ENCODE measurements around the gene ENO3. TPM values are rescaled to one million over a fixed set of nuclear protein-coding genes. Genes with fewer than 3 reads are reported as not detected.
A peak's percentile ranks its signal among the peaks of the same experiment; 100 is the strongest.

The ENO3 gene
- total and polyA plus RNA-seq, 10 of the 15 experiments (the other 5 are each of a cell fraction or from before 2014, with no cell fraction given): 6.8 to 28.4 (median 17.0) TPM

DNA sequence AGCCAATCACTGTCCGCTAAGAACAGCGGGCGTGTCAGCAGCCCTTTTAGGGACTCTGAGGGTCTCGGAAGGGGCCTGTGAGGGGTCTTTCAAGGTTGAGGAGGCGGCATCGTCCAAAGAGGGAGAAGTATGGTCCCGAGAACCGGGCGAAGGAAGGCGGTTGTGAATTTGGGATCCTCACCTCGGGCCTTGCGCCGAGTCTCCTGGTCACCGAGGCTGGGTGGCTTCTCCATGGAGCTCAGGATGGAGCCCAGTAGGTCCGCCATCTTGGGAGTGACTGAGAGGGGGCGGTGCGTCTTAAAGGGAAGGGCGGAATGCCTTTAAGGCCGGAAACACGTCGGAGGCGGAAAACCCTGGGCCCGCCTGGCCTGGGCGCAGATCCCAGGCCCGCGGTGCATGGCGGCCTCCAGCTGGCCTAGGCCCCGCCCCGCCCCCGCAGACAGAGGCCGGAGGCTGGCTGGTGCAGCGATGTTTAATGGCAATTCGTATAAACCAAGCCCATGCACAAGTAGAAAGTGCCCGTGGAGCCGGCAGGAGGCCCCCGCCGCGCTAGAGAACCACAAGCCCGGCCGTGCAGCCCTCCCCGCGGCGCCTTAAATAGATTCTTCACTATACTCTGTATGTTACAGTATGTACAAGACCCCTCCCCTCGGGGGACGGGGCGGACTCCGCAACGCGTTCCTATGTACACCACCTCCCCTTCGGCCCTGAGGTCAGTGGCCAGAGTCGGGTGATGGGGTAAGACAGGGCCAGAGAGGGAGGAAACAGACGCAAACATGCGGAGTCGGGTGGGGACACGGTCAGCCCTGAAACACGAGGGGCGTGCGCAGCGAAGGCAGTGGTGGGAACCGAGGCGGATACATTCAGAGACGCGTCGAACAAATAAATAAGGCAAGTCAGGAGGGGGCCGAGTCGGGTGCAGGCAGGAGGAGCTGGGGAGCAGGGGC lies 16.9 kb downstream of the ENO3 start, which contains the start of gene SPAG7 (continued):
- TF ChIP-seq ETV6 (conservative IDR thresholded peaks at IDR 0.05 in 1 of 2, IDR thresholded peaks at IDR 0.05 in 1 of 2; ENCODE audit: borderline replicate concordance in 1 of 2, low read depth in 1 of 2) (no peak), TBL1XR1 (IDR thresholded peaks at IDR 0.05; ENCODE audit: low read depth, low read length) (0 out of 2 replicates have a peak, but pooled peaks have one; percentile 45), RB1 (IDR thresholded peaks at IDR 0.05; ENCODE audit: borderline replicate concordance) (peak; percentile 70; the same call in 1 of the 2 replicates), EGR1 (IDR thresholded peaks at IDR 0.05; ENCODE audit: borderline replicate concordance in 1 of 2, low read depth in 2 of 2, low read length in 2 of 2) (peak; percentile 10 to 92), EP300 (IDR thresholded peaks at IDR 0.05; ENCODE audit: borderline replicate concordance in 1 of 2, control insufficient read depth in 1 of 2, low read depth in 2 of 2, low read length in 2 of 2) (0 out of 4 replicates have a peak, but pooled peaks of 1 of the 2 experiments have one; percentile 39), MEF2A (IDR thresholded peaks at IDR 0.05; ENCODE audit: insufficient read depth, low read depth, low read length) (no peak), CREM (IDR thresholded peaks at IDR 0.05; ENCODE audit: low read depth) (peak; percentile 24), ZNF622 (IDR thresholded peaks at IDR 0.05) (no peak), POLR2A (IDR thresholded peaks at IDR 0.05; ENCODE audit: low read depth, low read length) (peak; percentile 87), RAD51 (IDR thresholded peaks at IDR 0.05) (peak; percentile 50; the same call in 1 of the 2 replicates), ZBED1 (IDR thresholded peaks at IDR 0.05; ENCODE audit: borderline replicate concordance) (peak; percentile 78; the same call in 1 of the 2 replicates), NR2C2 (IDR thresholded peaks at IDR 0.05; ENCODE audit: borderline replicate concordance, control insufficient read depth, insufficient read length, low read depth) (no peak), HDAC2 (IDR thresholded peaks at IDR 0.05) (no peak)
- TF ChIP-seq, protein P1, sequence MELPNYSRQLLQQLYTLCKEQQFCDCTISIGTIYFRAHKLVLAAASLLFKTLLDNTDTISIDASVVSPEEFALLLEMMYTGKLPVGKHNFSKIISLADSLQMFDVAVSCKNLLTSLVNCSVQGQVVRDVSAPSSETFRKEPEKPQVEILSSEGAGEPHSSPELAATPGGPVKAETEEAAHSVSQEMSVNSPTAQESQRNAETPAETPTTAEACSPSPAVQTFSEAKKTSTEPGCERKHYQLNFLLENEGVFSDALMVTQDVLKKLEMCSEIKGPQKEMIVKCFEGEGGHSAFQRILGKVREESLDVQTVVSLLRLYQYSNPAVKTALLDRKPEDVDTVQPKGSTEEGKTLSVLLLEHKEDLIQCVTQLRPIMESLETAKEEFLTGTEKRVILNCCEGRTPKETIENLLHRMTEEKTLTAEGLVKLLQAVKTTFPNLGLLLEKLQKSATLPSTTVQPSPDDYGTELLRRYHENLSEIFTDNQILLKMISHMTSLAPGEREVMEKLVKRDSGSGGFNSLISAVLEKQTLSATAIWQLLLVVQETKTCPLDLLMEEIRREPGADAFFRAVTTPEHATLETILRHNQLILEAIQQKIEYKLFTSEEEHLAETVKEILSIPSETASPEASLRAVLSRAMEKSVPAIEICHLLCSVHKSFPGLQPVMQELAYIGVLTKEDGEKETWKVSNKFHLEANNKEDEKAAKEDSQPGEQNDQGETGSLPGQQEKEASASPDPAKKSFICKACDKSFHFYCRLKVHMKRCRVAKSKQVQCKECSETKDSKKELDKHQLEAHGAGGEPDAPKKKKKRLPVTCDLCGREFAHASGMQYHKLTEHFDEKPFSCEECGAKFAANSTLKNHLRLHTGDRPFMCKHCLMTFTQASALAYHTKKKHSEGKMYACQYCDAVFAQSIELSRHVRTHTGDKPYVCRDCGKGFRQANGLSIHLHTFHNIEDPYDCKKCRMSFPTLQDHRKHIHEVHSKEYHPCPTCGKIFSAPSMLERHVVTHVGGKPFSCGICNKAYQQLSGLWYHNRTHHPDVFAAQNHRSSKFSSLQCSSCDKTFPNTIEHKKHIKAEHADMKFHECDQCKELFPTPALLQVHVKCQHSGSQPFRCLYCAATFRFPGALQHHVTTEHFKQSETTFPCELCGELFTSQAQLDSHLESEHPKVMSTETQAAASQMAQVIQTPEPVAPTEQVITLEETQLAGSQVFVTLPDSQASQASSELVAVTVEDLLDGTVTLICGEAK (IDR thresholded peaks at IDR 0.05; ENCODE audit: borderline replicate concordance): peak; percentile 51; the same call in 1 of the 2 replicates
- TF ChIP-seq, protein P2, sequence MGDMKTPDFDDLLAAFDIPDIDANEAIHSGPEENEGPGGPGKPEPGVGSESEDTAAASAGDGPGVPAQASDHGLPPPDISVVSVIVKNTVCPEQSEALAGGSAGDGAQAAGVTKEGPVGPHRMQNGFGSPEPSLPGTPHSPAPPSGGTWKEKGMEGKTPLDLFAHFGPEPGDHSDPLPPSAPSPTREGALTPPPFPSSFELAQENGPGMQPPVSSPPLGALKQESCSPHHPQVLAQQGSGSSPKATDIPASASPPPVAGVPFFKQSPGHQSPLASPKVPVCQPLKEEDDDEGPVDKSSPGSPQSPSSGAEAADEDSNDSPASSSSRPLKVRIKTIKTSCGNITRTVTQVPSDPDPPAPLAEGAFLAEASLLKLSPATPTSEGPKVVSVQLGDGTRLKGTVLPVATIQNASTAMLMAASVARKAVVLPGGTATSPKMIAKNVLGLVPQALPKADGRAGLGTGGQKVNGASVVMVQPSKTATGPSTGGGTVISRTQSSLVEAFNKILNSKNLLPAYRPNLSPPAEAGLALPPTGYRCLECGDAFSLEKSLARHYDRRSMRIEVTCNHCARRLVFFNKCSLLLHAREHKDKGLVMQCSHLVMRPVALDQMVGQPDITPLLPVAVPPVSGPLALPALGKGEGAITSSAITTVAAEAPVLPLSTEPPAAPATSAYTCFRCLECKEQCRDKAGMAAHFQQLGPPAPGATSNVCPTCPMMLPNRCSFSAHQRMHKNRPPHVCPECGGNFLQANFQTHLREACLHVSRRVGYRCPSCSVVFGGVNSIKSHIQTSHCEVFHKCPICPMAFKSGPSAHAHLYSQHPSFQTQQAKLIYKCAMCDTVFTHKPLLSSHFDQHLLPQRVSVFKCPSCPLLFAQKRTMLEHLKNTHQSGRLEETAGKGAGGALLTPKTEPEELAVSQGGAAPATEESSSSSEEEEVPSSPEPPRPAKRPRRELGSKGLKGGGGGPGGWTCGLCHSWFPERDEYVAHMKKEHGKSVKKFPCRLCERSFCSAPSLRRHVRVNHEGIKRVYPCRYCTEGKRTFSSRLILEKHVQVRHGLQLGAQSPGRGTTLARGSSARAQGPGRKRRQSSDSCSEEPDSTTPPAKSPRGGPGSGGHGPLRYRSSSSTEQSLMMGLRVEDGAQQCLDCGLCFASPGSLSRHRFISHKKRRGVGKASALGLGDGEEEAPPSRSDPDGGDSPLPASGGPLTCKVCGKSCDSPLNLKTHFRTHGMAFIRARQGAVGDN (IDR thresholded peaks at IDR 0.05): peak; percentile 65; the same call in 1 of the 2 replicates
- TF ChIP-seq, protein P3, sequence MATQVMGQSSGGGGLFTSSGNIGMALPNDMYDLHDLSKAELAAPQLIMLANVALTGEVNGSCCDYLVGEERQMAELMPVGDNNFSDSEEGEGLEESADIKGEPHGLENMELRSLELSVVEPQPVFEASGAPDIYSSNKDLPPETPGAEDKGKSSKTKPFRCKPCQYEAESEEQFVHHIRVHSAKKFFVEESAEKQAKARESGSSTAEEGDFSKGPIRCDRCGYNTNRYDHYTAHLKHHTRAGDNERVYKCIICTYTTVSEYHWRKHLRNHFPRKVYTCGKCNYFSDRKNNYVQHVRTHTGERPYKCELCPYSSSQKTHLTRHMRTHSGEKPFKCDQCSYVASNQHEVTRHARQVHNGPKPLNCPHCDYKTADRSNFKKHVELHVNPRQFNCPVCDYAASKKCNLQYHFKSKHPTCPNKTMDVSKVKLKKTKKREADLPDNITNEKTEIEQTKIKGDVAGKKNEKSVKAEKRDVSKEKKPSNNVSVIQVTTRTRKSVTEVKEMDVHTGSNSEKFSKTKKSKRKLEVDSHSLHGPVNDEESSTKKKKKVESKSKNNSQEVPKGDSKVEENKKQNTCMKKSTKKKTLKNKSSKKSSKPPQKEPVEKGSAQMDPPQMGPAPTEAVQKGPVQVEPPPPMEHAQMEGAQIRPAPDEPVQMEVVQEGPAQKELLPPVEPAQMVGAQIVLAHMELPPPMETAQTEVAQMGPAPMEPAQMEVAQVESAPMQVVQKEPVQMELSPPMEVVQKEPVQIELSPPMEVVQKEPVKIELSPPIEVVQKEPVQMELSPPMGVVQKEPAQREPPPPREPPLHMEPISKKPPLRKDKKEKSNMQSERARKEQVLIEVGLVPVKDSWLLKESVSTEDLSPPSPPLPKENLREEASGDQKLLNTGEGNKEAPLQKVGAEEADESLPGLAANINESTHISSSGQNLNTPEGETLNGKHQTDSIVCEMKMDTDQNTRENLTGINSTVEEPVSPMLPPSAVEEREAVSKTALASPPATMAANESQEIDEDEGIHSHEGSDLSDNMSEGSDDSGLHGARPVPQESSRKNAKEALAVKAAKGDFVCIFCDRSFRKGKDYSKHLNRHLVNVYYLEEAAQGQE (IDR thresholded peaks at IDR 0.05; ENCODE audit: low read depth, low read length): no peak
